Gastrocnemius medialis (tissue), 4 donors: Measurements from ENCODE around the gene ASB2. TPM values are rescaled to one million over a fixed set of nuclear protein-coding genes. Genes with fewer than 3 reads are reported as not detected.

Experiments used
- ATAC-seq, 2 donors: fragments of 150-250 bp; one replicate each; pipeline ENCODE4 v1.9.1; 2016
- DNase-seq, 2 donors: peaks; one replicate each; pipeline ENCODE4 v3.0.0-alpha.2; 2019
- H3K27ac ChIP-seq, 4 donors: fragments of 200-600 bp; sonication (generic); 1 replicate in 1 of 4; 2 replicates in 3 of 4; pipeline ENCODE4 v1.5.1; 2016 to 2018; ENCODE audit warnings: mild to moderate bottlenecking in 2 of 4, moderate library complexity in 1 of 4
- H3K27me3 ChIP-seq, 3 donors: fragments of 200-600 bp; sonication (generic) in 2 of 3; 1 replicate in 1 of 3; 2 replicates in 2 of 3; pipeline versions ENCODE4 v1.5.1 to v1.6.0; 2016 to 2019; ENCODE audit warnings: mild to moderate bottlenecking in 1 of 3, moderate library complexity in 1 of 3
- H3K36me3 ChIP-seq, 2 donors: fragments of 200-600 bp; sonication (generic) in 1 of 2; one replicate each; pipeline ENCODE4 v1.5.1; 2017 to 2018
- H3K4me1 ChIP-seq, 2 donors: fragments of 200-600 bp; sonication (generic) in 1 of 2; one replicate each; pipeline ENCODE4 v1.5.1; 2016 to 2017; ENCODE audit warnings: mild to moderate bottlenecking in 2 of 2
- H3K4me3 ChIP-seq, 4 donors: fragments of 200-600 bp; sonication (generic) in 3 of 4; 1 replicate in 1 of 4; 2 replicates in 3 of 4; pipeline ENCODE4 v1.5.1; 2016 to 2019; ENCODE audit warnings: mild to moderate bottlenecking in 2 of 4
- H3K9me3 ChIP-seq, 3 donors: fragments of 200-600 bp; sonication (generic) in 2 of 3; 1 replicate in 1 of 3; 2 replicates in 2 of 3; pipeline ENCODE4 v1.5.1; 2016 to 2019
- POLR2A ChIP-seq, 2 donors: fragments of 450-650 bp; IDR thresholded peaks; one replicate each; pipeline ENCODE4 v1.6.1; 2017; ENCODE audit warnings: antibody characterized with exemption in 2 of 2, mild to moderate bottlenecking in 2 of 2, moderate library complexity in 2 of 2
- in situ Hi-C, 4 donors: fragments of 200-750 bp; cut with MboI; loops; one replicate each; pipeline versions ENCODE4 v1.15.0 to v1.8.0; 2017; ENCODE audit warnings: low sequenced_read_pairs in 4 of 4
- intact Hi-C: fragments of 100-400 bp; cut with DNase I; formaldehyde crosslinking; loops from one replicate; pipeline ENCODE4 v1.15.1; 2023; ENCODE audit warnings: low total_unique reads
- total RNA-seq, 4 donors: library from RNA; depleted of rRNA; stranded (reverse); fragments of >200 nt; gene quantifications; one replicate each; pipeline versions ENCODE4 v1.1.0 to v1.2.3, GENCODE V29; 2016
- TF ChIP-seq, protein P1 (sequence below), 5 experiments: fragments of 450-650 bp in 3 of 5; fragments of 200-600 bp in 2 of 5; sonication (generic) in 2 of 5; IDR thresholded peaks in 4 of 5; conservative IDR thresholded peaks in 1 of 5; 1 replicate in 4 of 5; 2 replicates in 1 of 5; pipeline ENCODE4 v1.5.1; 2016 to 2019; ENCODE audit warnings: antibody characterized with exemption in 5 of 5, mild to moderate bottlenecking in 3 of 5, moderate library complexity in 3 of 5

ASB2 gene
- total RNA-seq, 4 donors from 2014 or later, result 335 to 819 (median 539) TPM

GRCh38 chr14:93941293-93941910, 35.0 kb downstream of the ASB2 start:
- TF ChIP-seq, protein P1, sequence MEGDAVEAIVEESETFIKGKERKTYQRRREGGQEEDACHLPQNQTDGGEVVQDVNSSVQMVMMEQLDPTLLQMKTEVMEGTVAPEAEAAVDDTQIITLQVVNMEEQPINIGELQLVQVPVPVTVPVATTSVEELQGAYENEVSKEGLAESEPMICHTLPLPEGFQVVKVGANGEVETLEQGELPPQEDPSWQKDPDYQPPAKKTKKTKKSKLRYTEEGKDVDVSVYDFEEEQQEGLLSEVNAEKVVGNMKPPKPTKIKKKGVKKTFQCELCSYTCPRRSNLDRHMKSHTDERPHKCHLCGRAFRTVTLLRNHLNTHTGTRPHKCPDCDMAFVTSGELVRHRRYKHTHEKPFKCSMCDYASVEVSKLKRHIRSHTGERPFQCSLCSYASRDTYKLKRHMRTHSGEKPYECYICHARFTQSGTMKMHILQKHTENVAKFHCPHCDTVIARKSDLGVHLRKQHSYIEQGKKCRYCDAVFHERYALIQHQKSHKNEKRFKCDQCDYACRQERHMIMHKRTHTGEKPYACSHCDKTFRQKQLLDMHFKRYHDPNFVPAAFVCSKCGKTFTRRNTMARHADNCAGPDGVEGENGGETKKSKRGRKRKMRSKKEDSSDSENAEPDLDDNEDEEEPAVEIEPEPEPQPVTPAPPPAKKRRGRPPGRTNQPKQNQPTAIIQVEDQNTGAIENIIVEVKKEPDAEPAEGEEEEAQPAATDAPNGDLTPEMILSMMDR (IDR thresholded peaks at IDR 0.05 in 4 of 5, conservative IDR thresholded peaks at IDR 0.05 in 1 of 5), result no peak
- no peak for TF ChIP-seq POLR2A (IDR thresholded peaks at IDR 0.05)
- Histone ChIP-seq H3K4me1 (peaks cover 66 to 68% of the 10 kb centered on the region in 2 donors), H3K27ac (peak overlapping the region; percentile 97 to 100 (median 98)), H3K4me3 (no peak overlapping the region), H3K27me3 (no peaks in the 10 kb centered on the region), H3K9me3 (no peaks in the 10 kb centered on the region), H3K36me3 (peaks cover 0 to 19% of the 10 kb centered on the region in 2 donors)
- intact Hi-C loops (loop anchor here (2.0 kb wide), 1 partner anchor 29 kb away; no protein-coding TSS in a partner anchor), in situ Hi-C loops (loop anchor here (5.0 to 10.0 kb wide), 3 partner anchors 53 to 61 kb away; partner anchors contain the start of gene CCDC197 (in 2 of the 4))
- no peak for DNase-seq
- ATAC-seq, result peak in 1 of 2 donors; percentile 4

DNA sequence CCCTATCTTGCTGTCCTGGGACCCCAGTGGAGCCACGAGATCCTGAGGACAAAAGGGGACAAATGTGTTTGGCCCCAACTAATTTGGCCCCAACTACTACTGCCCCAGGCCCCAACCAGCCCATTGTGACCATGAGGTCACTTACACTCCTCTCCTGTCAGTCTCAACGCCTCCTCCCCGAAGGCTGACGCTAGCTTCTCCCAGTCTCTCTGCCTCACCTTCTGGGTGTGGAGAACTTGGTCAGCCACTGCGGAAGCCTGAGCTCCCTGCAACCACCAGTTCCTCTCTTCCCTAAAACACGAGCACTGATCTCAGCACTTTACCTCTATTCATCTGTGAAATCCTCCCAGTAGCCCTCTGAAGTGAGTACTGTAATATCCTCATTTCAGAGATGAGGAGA, 35.9 kb downstream of the ASB2 start:
- intact Hi-C loops, result loop anchor here (1.0 to 2.0 kb wide), 2 partner anchors 30 to 61 kb away; no protein-coding TSS in a partner anchor
- Histone ChIP-seq H3K4me1 (peaks cover 56 to 61% of the 10 kb centered on the region in 2 donors), H3K27me3 (no peaks in the 10 kb centered on the region), H3K9me3 (no peaks in the 10 kb centered on the region), H3K27ac (peak overlapping the region; percentile 97 to 100 (median 98)), H3K4me3 (no peak overlapping the region), H3K36me3 (peaks cover 0 to 28% of the 10 kb centered on the region in 2 donors)
- DNase-seq (no peak), ATAC-seq (no peak)
- TF ChIP-seq POLR2A (IDR thresholded peaks at IDR 0.05), result no peak
- TF ChIP-seq, protein P1 (IDR thresholded peaks at IDR 0.05 in 4 of 5, conservative IDR thresholded peaks at IDR 0.05 in 1 of 5), result no peak
- in situ Hi-C loops, result loop anchor here (5.0 to 10.0 kb wide), 3 partner anchors 54 to 62 kb away; partner anchors contain the start of gene CCDC197 (in 2 of the 4)

DNA sequence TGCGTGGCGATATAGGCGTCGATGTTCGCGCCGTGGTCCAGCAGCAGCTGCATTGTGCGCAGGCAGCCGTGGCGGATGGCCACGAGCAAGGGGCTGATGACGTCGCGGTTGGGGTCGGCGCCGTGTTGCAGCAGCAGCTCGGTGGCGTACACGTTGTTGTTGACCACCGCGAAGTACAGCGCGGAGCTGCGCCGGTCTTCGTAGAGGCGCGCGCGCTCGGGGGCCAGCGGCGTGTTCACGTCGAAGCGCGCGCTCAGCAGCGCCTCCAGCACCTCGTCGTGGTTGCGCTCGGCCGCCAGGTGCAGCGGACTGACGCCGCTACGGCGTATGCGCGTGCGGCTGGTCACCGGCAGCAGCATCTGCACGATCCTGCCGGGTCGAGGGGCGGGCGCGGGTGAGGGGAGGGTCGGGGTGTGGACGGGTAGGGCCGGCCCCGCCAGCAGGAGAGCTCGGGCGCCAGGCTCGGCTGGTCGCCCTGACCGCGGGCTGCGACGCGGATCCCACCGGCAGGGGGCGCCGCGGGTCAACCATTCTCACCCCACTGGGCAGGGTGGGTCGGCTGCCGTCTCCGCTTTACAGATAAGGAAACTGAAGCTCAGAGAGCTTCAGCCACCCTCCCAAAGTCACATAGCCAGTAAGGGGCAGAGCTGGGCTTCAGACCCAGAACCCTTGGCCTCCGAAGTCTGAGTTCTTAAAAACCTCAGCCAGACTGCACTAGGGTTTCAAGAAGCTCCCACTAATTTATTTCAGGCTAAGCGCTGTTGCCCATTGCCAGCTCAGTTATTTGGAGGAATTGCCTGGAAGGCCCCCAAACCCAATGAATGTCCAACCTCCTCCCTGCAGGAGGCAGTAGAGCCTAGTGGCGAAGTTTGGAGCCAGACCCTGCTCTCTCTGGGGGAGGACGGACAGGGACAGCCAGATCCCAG, 36.8 kb downstream of the ASB2 start:
- in situ Hi-C loops (loop anchor here (5.0 to 10.0 kb wide), 3 partner anchors 55 to 63 kb away; partner anchors contain the start of gene CCDC197 (in 2 of the 4)), intact Hi-C loops (loop anchor here (1.0 to 5.0 kb wide), 3 partner anchors 31 to 233 kb away; partner anchors contain the start of gene PPP4R4)
- peak overlapping the region in 1 of 4 donors; percentile 24 for H3K4me3 ChIP-seq
- ATAC-seq (peak; percentile 14 to 16), DNase-seq (peak; percentile 62 to 78)
- no peaks in the 10 kb centered on the region for H3K9me3 ChIP-seq
- no peaks in the 10 kb centered on the region for H3K27me3 ChIP-seq
- peaks cover 0 to 36% of the 10 kb centered on the region in 2 donors for H3K36me3 ChIP-seq
- peak overlapping the region; percentile 97 to 100 (median 98) for H3K27ac ChIP-seq
- H3K4me1 ChIP-seq, result peaks cover 48 to 54% of the 10 kb centered on the region in 2 donors
- TF ChIP-seq, protein P1 (IDR thresholded peaks at IDR 0.05 in 4 of 5, conservative IDR thresholded peaks at IDR 0.05 in 1 of 5), result peak; percentile 63 to 96 (median 82)
- peak in 1 of 2 donors; percentile 15 for TF ChIP-seq POLR2A (IDR thresholded peaks at IDR 0.05)

GRCh38 chr14:93938751-93939303, 37.5 kb downstream of the ASB2 start:
- DNase-seq (no peak), ATAC-seq (no peak)
- Histone ChIP-seq H3K27ac (peak overlapping the region; percentile 97 to 100 (median 98)), H3K27me3 (no peaks in the 10 kb centered on the region), H3K4me3 (no peak overlapping the region), H3K4me1 (peaks cover 42 to 46% of the 10 kb centered on the region in 2 donors), H3K9me3 (no peaks in the 10 kb centered on the region), H3K36me3 (peaks cover 0 to 44% of the 10 kb centered on the region in 2 donors)
- in situ Hi-C loops (no loop called here), intact Hi-C loops (loop anchor here (5.0 kb wide), 1 partner anchor 233 kb away; the partner anchor contains the start of gene PPP4R4)
- TF ChIP-seq POLR2A (IDR thresholded peaks at IDR 0.05), result no peak
- TF ChIP-seq, protein P1 (IDR thresholded peaks at IDR 0.05 in 4 of 5, conservative IDR thresholded peaks at IDR 0.05 in 1 of 5), result no peak
